Peyer's patch (tissue), 4 donors: ENCODE results near the gene LGALS4.
"Not testable (repeated sequence)": the region's sequence is repeated elsewhere in the genome, so short reads cannot be mapped to it uniquely, and the experiment has no call there.

ENCODE experiments used
- POLR2A ChIP-seq, 2 donors: fragments of 450-650 bp; IDR thresholded peaks; one replicate each; pipeline ENCODE4 v1.5.1; 2017; ENCODE audit warnings: antibody characterized with exemption in 2 of 2, mild to moderate bottlenecking in 2 of 2, moderate library complexity in 2 of 2
- TF ChIP-seq, protein P1 (sequence below), 6 experiments: fragments of 450-650 bp in 4 of 6; fragments of 200-600 bp in 2 of 6; sonication (generic) in 1 of 6; IDR thresholded peaks; one replicate each; pipeline ENCODE4 v1.5.1; 2017 to 2019; ENCODE audit warnings: antibody characterized with exemption in 6 of 6, mild to moderate bottlenecking in 3 of 6, moderate library complexity in 1 of 6

- TF ChIP-seq POLR2A (IDR thresholded peaks at IDR 0.05): not testable (repeated sequence)
- TF ChIP-seq, protein P1, sequence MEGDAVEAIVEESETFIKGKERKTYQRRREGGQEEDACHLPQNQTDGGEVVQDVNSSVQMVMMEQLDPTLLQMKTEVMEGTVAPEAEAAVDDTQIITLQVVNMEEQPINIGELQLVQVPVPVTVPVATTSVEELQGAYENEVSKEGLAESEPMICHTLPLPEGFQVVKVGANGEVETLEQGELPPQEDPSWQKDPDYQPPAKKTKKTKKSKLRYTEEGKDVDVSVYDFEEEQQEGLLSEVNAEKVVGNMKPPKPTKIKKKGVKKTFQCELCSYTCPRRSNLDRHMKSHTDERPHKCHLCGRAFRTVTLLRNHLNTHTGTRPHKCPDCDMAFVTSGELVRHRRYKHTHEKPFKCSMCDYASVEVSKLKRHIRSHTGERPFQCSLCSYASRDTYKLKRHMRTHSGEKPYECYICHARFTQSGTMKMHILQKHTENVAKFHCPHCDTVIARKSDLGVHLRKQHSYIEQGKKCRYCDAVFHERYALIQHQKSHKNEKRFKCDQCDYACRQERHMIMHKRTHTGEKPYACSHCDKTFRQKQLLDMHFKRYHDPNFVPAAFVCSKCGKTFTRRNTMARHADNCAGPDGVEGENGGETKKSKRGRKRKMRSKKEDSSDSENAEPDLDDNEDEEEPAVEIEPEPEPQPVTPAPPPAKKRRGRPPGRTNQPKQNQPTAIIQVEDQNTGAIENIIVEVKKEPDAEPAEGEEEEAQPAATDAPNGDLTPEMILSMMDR (IDR thresholded peaks at IDR 0.05): not testable (repeated sequence)
Measured at GRCh38 chr19:38754196-38754595, 58.5 kb downstream of the LGALS4 start.
